SKM-1 treated with dmso at 0.1 percent for 144 hours (cell line): ENCODE measurements around the gene TEX30.
"Not testable (repeated sequence)": the region's sequence is repeated elsewhere in the genome, so short reads cannot be mapped to it uniquely, and the experiment has no call there.

Experiments
- DNase-seq: peaks from one replicate; lab custom pipeline; 2025; ENCODE audit not compliant: unreplicated experiment; lab: John Stamatoyannopoulos, UW

The TEX30 gene

GRCh38 chr13:102773441-102774213 lies at the start of gene TEX30:
TEX30 (minus strand) TSS chr13:102773786; CDS start chr13:102770026, 3,760 bp downstream.
- DNase-seq: peak; percentile 82

GRCh38 chr13:102817907-102818306 lies 44.3 kb upstream of the TEX30 start:
- no peak for DNase-seq

- no peak for DNase-seq
Observed at GRCh38 chr13:102817241-102817640, 43.7 kb upstream of the TEX30 start.

GRCh38 chr13:102816708-102817107 lies 43.1 kb upstream of the TEX30 start:
- DNase-seq: no peak

GRCh38 chr13:102815788-102816187 lies 42.2 kb upstream of the TEX30 start:
- no peak for DNase-seq

GRCh38 chr13:102814793-102815192 lies 41.2 kb upstream of the TEX30 start:
- no peak for DNase-seq

- no peak for DNase-seq
Observed at GRCh38 chr13:102814025-102814607, 40.5 kb upstream of the TEX30 start.

- DNase-seq: no peak
Observed at GRCh38 chr13:102812611-102813287, 39.2 kb upstream of the TEX30 start.

GRCh38 chr13:102807699-102808098 lies 34.1 kb upstream of the TEX30 start:
- no peak for DNase-seq

GRCh38 chr13:102805680-102806079 lies 32.1 kb upstream of the TEX30 start:
- DNase-seq: no peak

GRCh38 chr13:102800145-102801041 lies 26.8 kb upstream of the TEX30 start:
- peak; percentile 71 for DNase-seq

GRCh38 chr13:102799426-102800144 lies 26.0 kb upstream of the TEX30 start:
- no peak for DNase-seq

- DNase-seq: peak; percentile 79
Observed at GRCh38 chr13:102798581-102799425, 25.2 kb upstream of the TEX30 start, which contains the start of the genes BIVM and POGLUT2. BIVM (plus strand) TSS chr13:102799119; CDS start chr13:102807268, 8,149 bp downstream. POGLUT2 (minus strand) TSS chr13:102798976; CDS start chr13:102798670, 306 bp downstream.

GRCh38 chr13:102793611-102794355 lies 20.2 kb upstream of the TEX30 start:
- no peak for DNase-seq

- no peak for DNase-seq
Observed at GRCh38 chr13:102792396-102792795, 18.8 kb upstream of the TEX30 start.

GRCh38 chr13:102788683-102789082 lies 15.1 kb upstream of the TEX30 start:
- DNase-seq: no peak

- no peak for DNase-seq
Observed at GRCh38 chr13:102784483-102784882, 10.9 kb upstream of the TEX30 start.

- DNase-seq: no peak
Observed at GRCh38 chr13:102781591-102781990, 8.0 kb upstream of the TEX30 start.

GRCh38 chr13:102780656-102781055 lies 7.1 kb upstream of the TEX30 start:
- not testable (repeated sequence) for DNase-seq
